Hypothalamus (tissue), 51 donors: ENCODE measurements around the gene ENAH.

ENCODE experiments used
- DNase-seq, 51 donors: peaks; one replicate each; lab custom pipeline; 2025; lab: John Stamatoyannopoulos, UW

The ENAH gene

GRCh38 chr1:225610539-225610938, 42.4 kb downstream of the ENAH start:
- no peak for DNase-seq

- DNase-seq, result no peak
These were observed 44.7 kb downstream of the ENAH start for GRCh38 chr1:225608014-225608796.

- no peak for DNase-seq
These were observed 45.6 kb downstream of the ENAH start for GRCh38 chr1:225607355-225607754.

- no peak for DNase-seq
These were observed 49.2 kb downstream of the ENAH start for GRCh38 chr1:225603538-225604354.

- DNase-seq, result no peak
These were observed 50.2 kb downstream of the ENAH start for GRCh38 chr1:225602590-225603206.

- no peak for DNase-seq
These were observed 50.9 kb downstream of the ENAH start for GRCh38 chr1:225601902-225602589.

GRCh38 chr1:225598847-225599246, 54.1 kb downstream of the ENAH start:
- no peak for DNase-seq

- DNase-seq, result no peak
These were observed 54.9 kb downstream of the ENAH start for GRCh38 chr1:225597926-225598575.

GRCh38 chr1:225596736-225597135, 56.2 kb downstream of the ENAH start:
- no peak for DNase-seq

GRCh38 chr1:225595974-225596551, 56.9 kb downstream of the ENAH start:
- DNase-seq, result no peak

GRCh38 chr1:225595452-225595851, 57.5 kb downstream of the ENAH start:
- no peak for DNase-seq

GRCh38 chr1:225593414-225593813, 59.5 kb downstream of the ENAH start:
- DNase-seq, result no peak

- DNase-seq, result no peak
These were observed 60.4 kb downstream of the ENAH start for GRCh38 chr1:225592362-225593025.

- no peak for DNase-seq
These were observed 65.6 kb downstream of the ENAH start for GRCh38 chr1:225587310-225587709.

GRCh38 chr1:225581186-225581585, 71.7 kb downstream of the ENAH start:
- no peak for DNase-seq

GRCh38 chr1:225580238-225581099, 72.5 kb downstream of the ENAH start:
- DNase-seq, result no peak

- no peak for DNase-seq
These were observed 74.5 kb downstream of the ENAH start for GRCh38 chr1:225578251-225578977.

GRCh38 chr1:225577241-225577640, 75.7 kb downstream of the ENAH start:
- no peak for DNase-seq
